ENCODE data around the gene GAS2L2.

GAS2L2 gene

DNA sequence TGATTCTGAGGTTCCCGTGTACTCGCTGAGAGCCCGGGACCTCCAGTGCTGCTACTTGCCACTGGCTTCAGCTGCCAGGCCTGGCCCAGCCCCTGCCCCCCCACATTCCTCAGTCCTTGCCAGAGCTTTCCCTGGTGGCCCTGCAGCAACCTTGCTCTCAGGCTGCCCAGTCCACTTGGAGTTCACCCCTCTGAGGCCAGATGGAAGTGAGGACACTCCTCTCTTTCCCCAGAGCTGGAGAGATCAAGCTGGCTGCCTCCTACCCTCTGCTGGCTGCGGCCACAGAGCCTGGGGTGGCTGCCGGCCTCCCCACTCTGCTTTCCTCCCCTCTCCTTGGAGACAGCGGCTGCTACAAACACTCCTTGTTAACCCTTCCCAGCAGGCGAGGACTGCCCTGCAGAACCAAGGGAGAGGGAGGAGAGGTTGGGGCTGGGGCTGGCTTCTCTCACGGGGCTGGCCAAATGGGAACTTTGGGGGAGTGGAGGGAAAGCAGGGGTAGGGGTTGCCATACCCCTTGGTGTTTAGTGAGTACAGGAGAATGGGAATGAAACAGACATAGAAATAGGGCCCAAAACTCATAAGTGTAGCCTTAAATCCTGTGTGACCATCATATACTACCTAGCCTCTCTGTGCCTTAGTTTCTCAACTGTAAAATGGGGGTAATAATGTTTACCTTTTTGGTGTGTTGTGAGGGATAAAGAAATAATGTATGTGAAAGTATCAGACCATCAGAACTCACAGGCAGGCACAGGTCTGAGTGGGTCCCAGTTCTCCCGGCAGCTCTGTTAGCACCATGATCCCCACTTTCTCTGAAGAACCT, at the start of gene GAS2L2:
TSS of gene GAS2L2 (minus strand) at position 295 of the 820 bp plus-strand sequence. CDS start 389 bp downstream, outside the sequence.
- DNase-seq: no peak

DNA sequence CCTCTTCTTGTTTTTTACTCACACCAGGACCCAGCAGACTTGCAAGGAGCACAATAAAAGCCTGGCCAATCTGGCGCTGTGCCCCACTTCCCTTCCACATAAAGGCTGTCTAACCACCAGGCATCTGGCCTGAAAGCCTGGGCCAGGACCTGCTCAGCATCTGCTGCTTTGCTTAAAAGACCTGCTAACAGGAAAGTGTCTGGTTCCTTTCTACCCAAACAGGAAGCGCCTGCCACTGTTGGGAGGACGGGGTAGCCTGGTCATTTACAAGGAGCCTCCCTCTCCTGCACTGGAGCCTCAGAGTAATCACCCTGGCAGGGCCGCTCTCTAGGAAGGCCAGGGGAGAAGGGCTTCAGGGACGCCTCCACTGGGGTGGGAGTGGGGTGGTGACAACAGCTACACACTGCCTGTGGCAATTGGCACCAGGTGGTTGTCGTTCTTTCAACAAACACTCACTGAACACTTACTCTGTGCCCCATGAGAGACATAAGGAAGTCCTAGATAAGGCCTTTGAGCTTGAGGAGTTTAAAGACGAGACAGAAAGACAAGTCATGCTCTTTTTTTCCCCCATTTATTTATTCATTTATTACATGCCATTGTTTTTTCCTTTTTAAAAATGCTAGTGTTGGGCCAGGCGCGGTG, 48.7 kb upstream of the GAS2L2 start:
- DNase-seq: no peak

DNA sequence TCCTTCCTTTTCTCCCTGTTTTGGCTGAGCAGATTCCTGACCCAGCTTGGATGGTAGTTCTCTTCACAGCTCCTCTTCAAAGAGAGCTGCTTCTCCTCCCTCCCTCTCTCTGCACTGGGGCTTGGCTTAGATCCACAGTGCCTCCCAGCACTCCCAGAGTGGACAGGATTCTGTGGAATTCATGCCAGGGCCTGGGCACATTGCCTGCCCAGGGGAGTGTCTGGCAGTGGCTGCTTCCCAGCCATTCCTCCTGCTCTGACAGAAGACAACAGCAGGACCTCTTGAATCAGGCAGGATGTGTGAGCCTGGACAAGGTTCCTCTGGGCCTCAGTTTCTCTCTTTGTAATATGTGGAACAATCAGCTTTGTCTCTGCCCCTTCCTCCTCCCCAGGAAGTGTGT, 46.9 kb upstream of the GAS2L2 start:
- no peak for DNase-seq

DNA sequence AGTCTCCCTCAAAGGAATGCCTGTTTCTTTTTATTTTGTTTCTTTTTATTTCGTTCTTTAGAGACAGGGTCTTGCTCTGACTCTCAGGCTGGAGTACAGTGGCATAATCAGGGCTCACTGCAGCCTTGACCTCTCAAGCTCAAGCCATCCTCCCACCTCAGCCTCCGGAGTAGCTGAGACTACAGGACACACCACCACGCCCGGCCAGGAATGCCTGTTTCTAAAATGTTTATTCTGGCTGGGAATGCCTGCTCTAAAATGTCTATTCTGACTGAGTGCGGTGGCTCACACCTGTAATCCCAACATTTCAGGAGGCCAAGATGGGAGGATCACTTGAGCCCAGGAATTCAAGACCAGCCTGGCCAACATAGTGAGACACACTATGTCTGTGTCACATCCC, 44.9 kb upstream of the GAS2L2 start:
- no peak for DNase-seq

DNA sequence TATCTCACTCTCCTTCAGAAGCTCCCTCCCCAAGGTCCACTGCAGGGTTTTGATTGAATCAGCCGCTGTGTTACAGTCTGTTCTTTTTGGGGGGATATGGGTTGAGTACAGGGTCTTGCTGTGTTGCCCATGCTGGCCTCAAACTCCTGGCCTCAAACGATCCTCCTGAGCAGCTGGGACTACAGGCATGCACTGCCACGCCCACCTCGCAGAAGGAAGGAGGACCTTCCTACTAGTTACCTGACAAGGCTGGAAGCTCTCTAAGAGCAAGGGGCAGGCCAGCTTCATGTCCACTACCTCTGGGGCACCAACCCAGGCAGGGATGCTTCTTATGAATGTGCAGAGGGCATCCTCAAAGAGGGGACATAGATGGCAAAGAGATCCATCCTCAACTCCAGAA, 44.3 kb upstream of the GAS2L2 start:
- DNase-seq: no peak

DNA sequence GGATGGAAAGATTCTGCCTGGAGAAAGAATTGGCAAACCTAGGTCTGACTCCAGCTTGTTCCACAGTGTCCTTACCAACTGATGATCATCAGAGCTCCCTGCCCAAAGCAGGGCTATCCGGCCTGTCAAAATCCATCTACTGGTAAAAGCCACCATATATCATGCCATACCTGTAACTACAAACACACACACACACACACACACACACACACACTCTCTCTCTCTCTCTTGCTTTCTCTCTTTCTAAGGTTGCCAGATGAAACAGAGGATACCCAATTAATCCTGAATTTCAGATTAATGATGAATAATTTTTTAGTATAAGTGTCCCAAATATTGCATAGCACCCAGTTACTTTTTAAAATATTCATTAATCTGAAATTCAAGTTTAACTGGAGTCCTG, 43.9 kb upstream of the GAS2L2 start:
- DNase-seq: no peak

DNA sequence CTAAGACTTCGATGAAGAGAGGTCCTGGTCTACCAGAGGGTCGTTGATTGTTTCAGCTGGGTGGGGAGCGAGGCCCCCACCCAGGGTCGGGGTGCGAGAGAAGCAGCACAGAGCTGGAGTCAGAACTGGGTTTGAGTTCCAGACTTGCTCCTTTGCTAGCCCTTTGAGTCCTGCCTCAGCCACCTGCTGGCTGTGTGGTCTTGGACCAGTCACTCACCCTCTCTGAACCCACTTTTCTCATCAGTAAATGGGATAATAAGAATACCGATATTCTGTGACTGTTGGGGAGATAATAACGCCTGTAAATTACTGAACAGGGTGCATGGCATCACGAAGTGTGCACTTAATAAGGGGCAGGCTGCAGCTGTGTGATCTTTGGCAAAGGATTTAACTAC, 42.8 kb upstream of the GAS2L2 start:
- no peak for DNase-seq

DNA sequence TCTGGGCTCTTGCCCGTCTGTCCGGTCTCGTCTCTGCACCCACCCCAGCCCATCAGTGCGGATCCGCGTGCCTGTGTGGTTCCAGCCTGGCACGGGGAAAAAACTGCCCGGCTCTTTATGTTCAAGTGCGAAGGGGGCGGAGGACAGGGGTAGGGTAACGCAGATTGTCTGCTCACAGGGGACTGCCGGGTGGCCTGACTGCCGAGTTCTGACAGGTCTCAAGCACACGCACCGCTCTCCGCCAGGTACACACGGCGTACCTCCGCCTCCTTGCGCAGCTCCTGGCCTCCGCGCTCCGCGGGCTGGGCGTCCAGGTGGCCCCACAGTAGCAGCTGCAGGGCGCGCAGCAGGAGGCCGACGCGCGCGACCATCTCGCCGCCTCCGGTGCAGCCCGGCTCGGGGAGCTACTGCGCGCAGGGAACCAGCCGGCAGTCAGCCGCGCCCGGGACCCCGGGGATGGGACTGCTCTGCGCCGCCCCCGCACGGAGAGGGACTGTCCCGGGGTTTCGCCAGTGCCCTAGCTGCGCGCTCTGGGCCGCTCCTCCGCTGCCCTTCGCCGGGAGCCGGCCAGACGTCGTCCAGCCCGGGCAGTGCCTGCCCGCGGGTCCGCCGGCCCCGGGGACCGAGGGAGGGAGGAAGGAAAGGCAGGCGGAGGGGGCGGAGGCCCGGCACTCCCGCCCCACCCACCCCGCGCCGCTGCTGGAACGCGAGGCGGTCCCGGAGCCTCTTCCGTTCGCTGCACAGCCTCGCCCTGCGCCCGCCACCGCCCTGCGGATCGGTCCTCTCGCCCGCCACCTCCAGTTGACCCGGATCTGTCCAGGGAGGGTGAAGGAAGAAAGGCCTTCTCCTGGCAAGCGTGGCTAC, 42.2 kb upstream of the GAS2L2 start, which contains the start of gene MMP28:
TSS of gene MMP28 (minus strand) at position 635 of the 864 bp plus-strand sequence. CDS start at position 371, 264 bp downstream.
- DNase-seq: peak; percentile 28

DNA sequence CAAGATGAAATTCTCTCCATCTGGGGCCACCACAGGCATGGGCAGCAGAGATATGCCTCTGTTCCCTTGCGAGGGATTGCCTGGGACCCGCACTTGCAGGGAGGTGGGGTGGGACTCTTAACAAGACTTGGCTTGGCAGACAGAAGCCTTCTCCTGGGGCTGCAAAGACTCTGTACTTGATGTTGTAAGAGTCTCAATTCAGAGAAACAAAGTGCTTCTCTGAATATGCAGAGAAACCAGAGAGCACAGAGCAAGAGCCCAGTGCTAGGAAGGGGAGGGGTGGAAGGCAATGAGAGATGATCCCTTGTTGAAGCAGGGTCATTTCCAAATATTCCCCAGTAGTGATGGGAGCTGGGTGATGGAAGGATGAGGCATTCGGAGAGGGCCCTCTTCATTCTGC, 40.2 kb upstream of the GAS2L2 start:
- DNase-seq: no peak

DNA sequence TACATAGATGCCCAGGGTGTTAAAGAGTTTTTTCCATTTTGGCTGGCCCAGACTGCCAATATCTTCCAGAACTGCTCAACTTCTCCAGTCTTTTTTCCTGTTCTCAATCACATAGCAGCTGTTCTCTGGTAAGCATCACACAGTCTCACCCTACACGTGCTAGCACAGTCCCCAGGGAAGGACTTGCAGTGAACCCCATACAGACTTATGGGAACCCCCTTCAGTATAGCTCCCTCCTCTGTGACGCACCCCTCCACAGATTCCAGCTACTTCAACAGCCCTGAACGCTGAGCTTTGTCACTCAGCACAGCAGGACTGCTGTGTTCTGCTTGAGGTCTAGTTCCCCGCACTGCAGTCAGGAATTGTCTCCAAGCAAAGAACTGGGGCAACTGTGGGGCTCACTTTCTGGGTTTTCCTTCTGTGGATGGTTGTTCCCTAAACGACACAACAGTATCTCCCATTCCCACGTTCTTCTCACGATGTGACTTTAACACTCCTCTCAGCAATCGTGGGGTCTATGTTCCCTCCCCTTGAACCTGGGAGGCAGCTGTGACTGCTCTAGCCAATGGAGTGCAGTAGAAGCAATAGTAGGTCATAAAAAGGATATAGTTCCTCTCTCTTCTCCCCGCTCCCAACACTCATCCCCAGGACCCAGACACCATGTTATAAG, 38.8 kb upstream of the GAS2L2 start:
- no peak for DNase-seq

DNA sequence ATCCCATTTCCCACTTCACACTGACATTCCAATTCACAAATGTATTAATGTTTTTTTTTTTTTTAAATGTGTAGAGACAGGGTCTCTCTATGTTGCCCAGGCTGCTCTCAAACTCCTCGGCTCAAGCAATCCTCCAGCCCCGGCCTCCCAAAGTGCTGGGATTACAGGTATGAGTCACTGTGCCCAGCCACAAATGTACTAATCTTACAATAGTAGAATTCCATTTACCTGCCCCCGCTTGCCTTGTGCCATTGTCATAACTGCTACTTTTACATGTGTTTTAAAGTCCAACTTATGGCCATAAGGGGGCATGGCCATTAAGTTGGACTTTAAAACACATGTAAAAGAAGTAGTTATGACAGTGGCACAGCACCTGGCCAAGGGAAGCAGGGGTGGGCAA, 37.8 kb upstream of the GAS2L2 start:
- DNase-seq: no peak

DNA sequence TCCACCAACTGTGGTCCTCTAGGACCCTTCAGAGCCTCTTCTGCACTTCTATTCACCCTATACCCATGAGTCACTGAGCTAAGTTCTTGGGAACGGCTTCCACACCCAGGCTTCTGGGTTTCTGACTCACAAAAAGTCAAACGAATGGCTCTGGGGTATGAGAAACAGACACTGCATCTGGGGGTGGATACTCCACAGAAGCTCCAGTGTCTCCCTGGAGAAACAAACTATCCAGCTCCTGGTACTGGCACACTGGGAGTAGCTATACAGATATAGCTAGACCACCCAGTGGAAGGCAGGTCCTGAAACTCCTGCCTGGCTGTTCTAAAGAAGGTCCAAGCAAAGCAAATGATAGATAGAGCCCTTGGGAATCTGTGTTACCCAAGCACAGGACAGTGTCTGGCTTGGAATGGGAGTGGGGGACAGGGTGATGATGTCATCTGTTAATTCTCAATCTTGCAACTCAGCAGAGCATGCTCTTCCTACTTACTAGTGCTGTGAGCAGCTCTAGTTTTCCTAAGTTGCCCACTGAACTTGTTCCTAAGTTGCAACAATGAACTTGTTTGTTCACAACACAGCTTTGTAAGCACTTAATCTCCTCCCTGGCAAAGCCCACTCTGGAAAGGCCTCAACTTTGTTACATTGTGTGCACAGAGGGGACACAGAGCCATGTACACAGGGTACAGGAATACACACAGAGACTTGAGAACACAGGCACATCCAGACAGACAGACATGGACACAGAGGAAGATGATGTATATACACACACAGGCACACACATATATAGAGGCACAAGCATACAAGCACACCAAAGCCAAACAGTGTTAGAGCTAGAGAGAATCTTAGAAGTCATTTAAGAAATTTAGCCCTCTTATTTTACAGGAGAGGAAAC, 35.7 kb upstream of the GAS2L2 start:
- no peak for DNase-seq

DNA sequence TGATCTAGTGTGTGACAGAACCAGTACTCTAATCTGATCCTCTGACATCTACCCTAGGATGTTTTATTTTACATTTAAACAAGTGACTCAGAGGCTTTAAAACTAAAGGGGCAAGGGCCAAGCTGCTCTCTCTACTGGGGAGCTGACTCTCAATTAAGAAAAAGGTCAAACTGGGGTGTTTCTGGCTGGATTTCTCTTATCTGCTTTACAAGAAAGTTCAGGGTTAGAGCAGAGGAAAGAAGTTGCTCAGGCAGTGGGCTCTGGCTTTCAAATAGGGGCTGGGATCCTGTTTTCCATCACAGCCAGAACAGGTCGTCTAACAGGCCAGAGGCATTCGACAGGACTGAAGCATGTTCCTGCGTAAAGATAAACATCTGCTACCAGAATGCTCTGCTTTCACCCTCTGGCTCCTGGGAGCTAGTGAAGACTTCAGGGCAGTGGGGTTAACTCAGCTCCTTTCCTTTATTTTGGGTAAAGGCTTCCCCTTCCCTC, 33.9 kb upstream of the GAS2L2 start:
- no peak for DNase-seq

DNA sequence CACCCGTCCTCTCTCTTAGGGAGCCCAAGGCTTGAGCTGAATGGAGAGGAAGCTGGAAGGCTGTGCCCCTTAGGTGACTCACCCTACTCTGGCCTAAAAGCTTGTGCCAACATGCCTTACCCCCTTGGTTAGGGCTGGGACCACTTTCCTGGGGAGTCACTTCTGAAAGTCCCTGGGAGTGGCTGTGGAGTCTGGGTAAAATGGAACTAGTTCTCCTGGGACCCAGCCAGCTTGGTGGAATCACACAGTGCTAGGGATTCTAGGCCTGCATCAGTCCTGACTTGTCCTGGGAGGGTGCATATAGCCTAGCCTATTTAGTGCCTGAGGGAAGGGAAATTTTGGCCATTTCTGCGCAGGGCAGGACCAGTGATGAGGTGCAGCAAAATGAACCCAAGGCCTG, 31.9 kb upstream of the GAS2L2 start:
- DNase-seq: no peak

DNA sequence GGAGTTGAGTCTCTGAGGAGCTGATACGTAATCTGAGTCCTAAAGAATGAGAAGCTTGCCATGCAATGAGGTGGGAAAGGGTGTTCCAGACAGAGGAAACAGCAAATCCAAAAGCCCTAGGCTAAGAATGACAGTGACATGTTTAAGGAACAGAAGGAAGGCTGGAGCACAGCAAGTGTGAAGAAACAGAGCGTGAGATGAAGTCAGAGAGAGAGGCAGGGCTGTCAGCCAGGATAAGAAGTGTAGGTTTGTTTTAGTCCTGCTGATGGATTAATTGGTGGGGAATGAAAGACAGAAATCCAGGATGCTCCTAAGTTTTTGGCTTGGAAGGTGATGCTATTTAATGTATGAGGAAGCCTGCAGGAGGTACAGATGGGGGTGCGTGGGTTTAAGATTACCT, 27.9 kb upstream of the GAS2L2 start:
- DNase-seq: no peak

DNA sequence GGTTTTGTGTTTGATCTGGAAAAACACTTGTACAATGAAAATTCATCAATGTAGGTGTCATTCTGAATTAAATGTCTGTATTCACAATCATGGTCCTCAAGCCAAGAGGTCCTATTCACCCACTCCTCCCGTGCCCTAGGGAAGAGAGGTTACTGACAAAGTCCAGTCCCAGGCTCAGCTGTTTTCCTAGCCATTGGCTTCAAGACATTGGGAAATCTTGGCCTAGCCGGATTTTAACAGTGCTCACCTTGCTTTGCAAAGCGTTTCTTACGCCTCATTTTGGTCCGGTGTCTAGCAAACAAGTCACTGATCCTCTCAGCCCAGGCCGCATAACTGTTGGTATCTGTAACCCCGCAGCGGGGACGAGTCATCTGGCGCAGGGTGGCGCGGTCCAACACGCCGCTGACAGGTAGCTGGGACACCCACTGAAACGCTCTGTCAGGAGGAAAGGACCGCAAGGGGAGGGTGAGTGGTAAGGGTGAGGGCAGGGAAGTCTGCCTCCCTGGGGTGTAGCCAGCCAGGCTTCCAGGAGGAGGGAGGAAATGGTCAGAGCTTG, 25.7 kb upstream of the GAS2L2 start:
- no peak for DNase-seq

DNA sequence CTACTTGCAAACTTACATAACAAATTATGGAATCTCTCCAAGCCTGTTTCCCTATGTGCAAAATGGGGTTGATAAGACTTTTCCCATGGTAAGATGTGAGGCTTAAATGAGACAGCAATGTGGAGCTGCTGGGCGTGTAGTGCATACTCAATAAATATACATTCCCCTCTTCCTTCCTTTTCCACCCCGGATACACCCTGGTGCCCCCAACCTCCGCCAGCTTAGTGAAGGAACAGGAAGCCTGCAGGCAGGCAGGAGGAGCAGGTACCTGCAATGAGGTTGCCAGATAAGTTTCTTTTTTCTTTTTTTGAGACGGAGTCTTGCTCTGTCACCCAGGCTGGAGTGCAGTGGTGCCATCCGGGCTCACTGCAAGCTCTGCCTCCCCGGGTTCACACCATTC, 22.5 kb upstream of the GAS2L2 start:
- DNase-seq: no peak

DNA sequence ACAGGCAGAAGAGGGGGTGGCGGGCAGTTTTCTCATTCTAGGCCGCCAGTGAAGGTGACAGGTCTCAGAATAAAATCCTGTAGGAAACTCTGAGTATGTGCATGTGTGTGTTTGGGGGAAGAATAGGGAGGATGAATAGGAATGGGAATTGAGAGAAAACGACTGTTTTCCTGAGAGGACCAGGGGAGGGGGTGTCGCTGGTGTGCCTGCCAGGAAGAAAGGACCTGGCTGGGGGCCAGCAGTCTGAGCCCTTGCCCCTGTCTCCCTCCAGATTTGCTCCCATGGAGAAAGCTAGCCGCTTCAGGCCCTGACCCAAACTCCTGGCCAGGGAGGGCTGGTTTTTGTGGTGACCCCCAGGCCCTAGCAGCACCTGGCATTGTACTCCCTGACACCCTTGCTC, 22.0 kb upstream of the GAS2L2 start:
- no peak for DNase-seq

DNA sequence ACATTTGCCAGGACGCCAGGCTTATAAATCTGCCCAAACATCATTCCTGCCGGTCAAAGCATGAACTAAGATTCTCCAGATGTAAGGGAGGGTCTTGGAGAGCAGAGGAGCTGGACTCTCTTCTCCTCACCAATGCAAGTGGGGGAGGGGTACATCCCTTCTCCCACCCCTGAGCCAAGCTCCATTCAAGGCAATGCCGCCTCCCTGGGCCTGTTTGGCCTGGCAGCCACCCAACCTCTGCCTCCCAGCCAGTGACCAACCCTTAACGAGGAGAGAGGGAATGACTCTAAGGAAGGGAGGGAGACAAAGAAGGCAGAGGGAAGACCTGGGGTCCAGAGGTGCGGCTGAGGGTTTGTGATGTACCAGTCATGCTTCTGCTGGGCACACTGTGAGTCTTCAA, 21.5 kb upstream of the GAS2L2 start:
- no peak for DNase-seq

DNA sequence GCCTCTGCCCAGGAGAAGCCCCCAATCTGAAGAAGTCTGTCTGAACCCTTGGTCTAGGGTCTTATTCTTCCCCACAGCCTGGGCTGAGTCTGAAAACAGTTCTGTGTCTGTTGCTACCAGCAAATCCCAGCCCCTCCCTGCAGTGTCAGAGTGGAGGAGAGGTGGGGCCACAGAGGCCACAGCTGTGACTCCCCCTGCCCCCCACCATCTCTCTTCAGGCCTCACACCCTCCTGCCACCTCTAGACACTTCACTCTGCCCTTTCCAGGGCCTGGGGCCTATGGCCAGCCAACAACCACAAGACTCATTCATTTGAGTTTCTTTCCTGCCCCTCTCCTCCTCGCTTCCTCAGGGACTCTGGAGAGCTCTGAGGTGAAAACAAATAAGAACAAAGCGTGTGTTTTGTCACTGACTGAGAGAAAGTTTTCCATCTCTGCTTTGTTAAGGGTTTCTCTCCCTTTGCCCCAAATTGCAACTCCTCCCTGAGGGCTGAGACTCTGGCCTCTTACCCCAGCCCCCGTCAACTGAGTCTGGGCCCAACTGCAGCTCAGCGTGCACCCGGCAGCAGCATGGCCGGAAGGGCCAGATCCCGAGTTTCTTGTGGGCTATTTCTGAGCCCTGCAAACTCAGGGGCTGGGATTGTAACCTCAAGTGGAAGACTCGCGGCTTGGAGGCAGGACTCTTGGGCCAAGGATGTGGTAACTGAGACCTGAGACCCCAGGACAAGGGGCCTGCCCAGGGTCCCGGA, 20.8 kb upstream of the GAS2L2 start:
- DNase-seq: no peak

DNA sequence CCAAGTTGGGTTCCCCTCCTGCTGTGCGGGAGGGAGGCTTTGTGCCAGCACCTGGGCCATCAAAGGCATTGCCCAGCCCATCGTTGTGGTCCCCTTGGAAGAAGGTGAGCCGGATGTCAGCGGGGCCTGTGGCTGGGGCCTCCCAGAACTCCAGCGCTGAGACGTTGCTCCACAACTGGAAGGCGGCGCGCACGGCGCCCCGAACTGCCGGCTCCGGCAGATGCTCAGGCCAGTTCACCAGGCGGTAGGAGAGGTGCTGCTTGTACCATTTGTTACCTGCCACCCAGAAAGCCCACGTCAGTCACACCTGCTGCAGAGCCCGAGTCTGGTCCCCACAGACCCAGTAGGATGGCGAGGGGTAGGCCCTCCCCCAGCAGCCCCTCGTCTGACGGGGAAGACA, 20.1 kb upstream of the GAS2L2 start:
- no peak for DNase-seq

All from stimulated activated CD4-positive, alpha-beta T cell treated with anti-CD3 and anti-CD28 coated beads, Interleukin-4, amount 100 ng/mL, for 24 hours (primary cell).